Peyer's patch (tissue), 4 donors: ENCODE measurements around the gene VTCN1. TPM values are rescaled to one million over a fixed set of nuclear protein-coding genes. Genes with fewer than 3 reads are reported as not detected.
"Not testable (repeated sequence)": the region's sequence is repeated elsewhere in the genome, so short reads cannot be mapped to it uniquely, and the experiment has no call there.

ENCODE experiments used
- DNase-seq, 3 donors: peaks; one replicate each; pipeline ENCODE4 v3.0.0-alpha.2; 2017 to 2019
- H3K27ac ChIP-seq, 4 donors: fragments of 200-600 bp; sonication (generic); one replicate each; pipeline ENCODE4 v1.5.1; 2016 to 2019
- H3K27me3 ChIP-seq, 2 donors: fragments of 200-600 bp; sonication (generic); one replicate each; pipeline ENCODE4 v1.5.1; 2019
- H3K36me3 ChIP-seq, 3 donors: fragments of 200-600 bp; sonication (generic); one replicate each; pipeline ENCODE4 v1.5.1; 2016 to 2019
- H3K4me1 ChIP-seq, 4 donors: fragments of 200-600 bp; sonication (generic); one replicate each; pipeline ENCODE4 v1.5.1; 2016 to 2019
- H3K4me3 ChIP-seq, 4 donors: fragments of 200-600 bp; sonication (generic); 1 replicate in 3 of 4; 2 replicates in 1 of 4; pipeline ENCODE4 v1.5.1; 2016 to 2019; ENCODE audit warnings: mild to moderate bottlenecking in 1 of 4
- H3K9me3 ChIP-seq, 4 donors: fragments of 200-600 bp; sonication (generic); one replicate each; pipeline ENCODE4 v1.5.1; 2016 to 2019; ENCODE audit warnings: mild to moderate bottlenecking in 1 of 4
- CTCF ChIP-seq, 6 experiments: fragments of 450-650 bp in 4 of 6; fragments of 200-600 bp in 2 of 6; sonication (generic) in 1 of 6; IDR thresholded peaks; one replicate each; pipeline ENCODE4 v1.5.1; 2017 to 2019; ENCODE audit warnings: antibody characterized with exemption in 6 of 6, mild to moderate bottlenecking in 3 of 6, moderate library complexity in 1 of 6
- POLR2A ChIP-seq, 2 donors: fragments of 450-650 bp; IDR thresholded peaks; one replicate each; pipeline ENCODE4 v1.5.1; 2017; ENCODE audit warnings: antibody characterized with exemption in 2 of 2, mild to moderate bottlenecking in 2 of 2, moderate library complexity in 2 of 2
- total RNA-seq, 4 donors: library from RNA; depleted of rRNA; stranded (reverse); fragments of >200 nt; gene quantifications; one replicate each; pipeline ENCODE4 v1.1.0, GENCODE V29; 2016

Gene VTCN1
- total RNA-seq, 4 donors from 2014 or later, result not detected

- no peaks in the 10 kb centered on the region for H3K27me3 ChIP-seq
- no peaks in the 10 kb centered on the region for H3K4me1 ChIP-seq
- no peak overlapping the region for H3K27ac ChIP-seq
- no peaks in the 10 kb centered on the region for H3K9me3 ChIP-seq
- DNase-seq, result no peak
- H3K36me3 ChIP-seq, result peaks cover 0 to 22% (median 0%) of the 10 kb centered on the region in 3 donors
- H3K4me3 ChIP-seq, result no peak overlapping the region
- TF ChIP-seq CTCF (IDR thresholded peaks at IDR 0.05) (no peak), POLR2A (IDR thresholded peaks at IDR 0.05) (no peak)
Observed at GRCh38 chr1:117105722-117106121, 105.0 kb downstream of the VTCN1 start.

- no peaks in the 10 kb centered on the region for H3K27me3 ChIP-seq
- no peaks in the 10 kb centered on the region for H3K9me3 ChIP-seq
- peaks cover 0 to 29% (median 0%) of the 10 kb centered on the region in 3 donors for H3K36me3 ChIP-seq
- no peak overlapping the region for H3K27ac ChIP-seq
- H3K4me1 ChIP-seq, result no peaks in the 10 kb centered on the region
- no peak for DNase-seq
- TF ChIP-seq POLR2A (IDR thresholded peaks at IDR 0.05), result no peak
- H3K4me3 ChIP-seq, result no peak overlapping the region
Observed at GRCh38 chr1:117104986-117105385, 105.7 kb downstream of the VTCN1 start.

GRCh38 chr1:117101858-117102257 lies 108.9 kb downstream of the VTCN1 start:
- H3K36me3 ChIP-seq, result peaks cover 0 to 54% (median 0%) of the 10 kb centered on the region in 3 donors
- H3K9me3 ChIP-seq, DNase-seq, H3K27me3 ChIP-seq, H3K27ac ChIP-seq, H3K4me3 ChIP-seq, H3K4me1 ChIP-seq: not testable (repeated sequence)

- Histone ChIP-seq H3K4me3 (no peak overlapping the region), H3K4me1 (no peaks in the 10 kb centered on the region), H3K27me3 (no peaks in the 10 kb centered on the region), H3K27ac (no peak overlapping the region), H3K36me3 (peaks cover 0 to 55% (median 0%) of the 10 kb centered on the region in 3 donors), H3K9me3 (no peaks in the 10 kb centered on the region)
- no peak for DNase-seq
- TF ChIP-seq CTCF (IDR thresholded peaks at IDR 0.05) (no peak), POLR2A (IDR thresholded peaks at IDR 0.05) (no peak)
Observed at GRCh38 chr1:117101334-117101733, 109.4 kb downstream of the VTCN1 start.

GRCh38 chr1:117098287-117098890 lies 112.3 kb downstream of the VTCN1 start:
- no peak for DNase-seq
- TF ChIP-seq POLR2A (IDR thresholded peaks at IDR 0.05), result no peak
- TF ChIP-seq CTCF (IDR thresholded peaks at IDR 0.05), result no peak
- peaks cover 0 to 11% (median 0%) of the 10 kb centered on the region in 4 donors for H3K4me1 ChIP-seq
- no peaks in the 10 kb centered on the region for H3K27me3 ChIP-seq
- H3K4me3 ChIP-seq, result no peak overlapping the region
- peaks cover 0 to 59% (median 0%) of the 10 kb centered on the region in 3 donors for H3K36me3 ChIP-seq
- no peaks in the 10 kb centered on the region for H3K9me3 ChIP-seq
- no peak overlapping the region for H3K27ac ChIP-seq

- Histone ChIP-seq H3K27ac (no peak overlapping the region), H3K9me3 (no peaks in the 10 kb centered on the region), H3K27me3 (no peaks in the 10 kb centered on the region), H3K4me3 (no peak overlapping the region), H3K4me1 (peaks cover 0 to 12% (median 0%) of the 10 kb centered on the region in 4 donors), H3K36me3 (peaks cover 0 to 49% (median 0%) of the 10 kb centered on the region in 3 donors)
- TF ChIP-seq POLR2A (IDR thresholded peaks at IDR 0.05), result no peak
- TF ChIP-seq CTCF (IDR thresholded peaks at IDR 0.05), result no peak
- no peak for DNase-seq
Observed at GRCh38 chr1:117097443-117097842, 113.3 kb downstream of the VTCN1 start.
